Mucosa of rectum (tissue), 2 donors: ENCODE results near the gene CLEC19A.
"Not testable (repeated sequence)": the region's sequence is repeated elsewhere in the genome, so short reads cannot be mapped to it uniquely, and the experiment has no call there.

ENCODE experiments used
- H3K27ac ChIP-seq, 2 donors: one replicate each; pipeline ENCODE4 v1.7.0; 2013; ENCODE audit warnings: inconsistent platforms in 2 of 2, low read depth in 2 of 2, low read length in 2 of 2
- H3K27me3 ChIP-seq, 2 donors: one replicate each; pipeline ENCODE4 v1.7.0; 2013; ENCODE audit warnings: low read length in 2 of 2; ENCODE audit not compliant: control insufficient read depth in 2 of 2, insufficient read depth in 2 of 2
- H3K36me3 ChIP-seq, 2 donors: one replicate each; pipeline ENCODE4 v1.7.0; 2013; ENCODE audit warnings: low read length in 2 of 2; ENCODE audit not compliant: control insufficient read depth in 2 of 2, insufficient read depth in 2 of 2
- H3K4me1 ChIP-seq, 2 donors: one replicate each; pipeline ENCODE4 v1.7.0; 2013; ENCODE audit warnings: low read length in 2 of 2, mild to moderate bottlenecking in 1 of 2; ENCODE audit not compliant: control insufficient read depth in 2 of 2, insufficient read depth in 2 of 2
- H3K4me3 ChIP-seq, 2 donors: one replicate each; pipeline ENCODE4 v1.7.0; 2013; ENCODE audit warnings: low read length in 2 of 2
- H3K9ac ChIP-seq, 2 donors: one replicate each; pipeline ENCODE4 v1.7.0; 2013; ENCODE audit warnings: low read length in 2 of 2, low read depth in 1 of 2, mild to moderate bottlenecking in 1 of 2
- H3K9me3 ChIP-seq, 2 donors: one replicate each; pipeline ENCODE4 v1.7.0; 2013; ENCODE audit warnings: low read length in 2 of 2; ENCODE audit not compliant: control insufficient read depth in 2 of 2
- donor health status: healthy.
- donor health status: Normal muscosa, but diverticular disease.

CLEC19A gene

DNA sequence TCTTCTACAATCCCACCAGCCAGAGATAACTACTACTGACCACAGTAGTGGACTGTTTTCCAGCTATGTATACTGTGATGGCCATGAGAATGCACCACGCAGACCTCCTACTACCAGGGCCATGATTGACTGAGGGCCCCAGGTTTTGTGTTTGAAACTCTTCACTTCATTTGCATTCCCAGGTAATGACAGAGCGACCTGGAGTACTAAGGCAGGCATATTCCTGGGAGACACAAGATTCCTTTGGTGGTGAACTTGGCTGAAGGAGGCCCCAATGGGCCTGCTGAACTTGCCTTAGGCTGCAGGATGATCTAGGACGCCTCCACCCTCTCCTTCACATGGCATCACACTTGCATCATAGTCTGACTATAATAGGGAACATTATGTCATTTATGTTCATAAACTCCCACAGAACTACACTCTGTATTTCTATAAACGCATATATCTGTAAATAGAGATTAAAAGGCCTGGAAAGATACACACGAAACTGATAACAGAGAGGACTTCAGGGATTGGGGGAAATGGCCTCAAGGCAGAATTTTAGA is 30.4 kb downstream of the CLEC19A start:
- Histone ChIP-seq H3K4me3 (no peak overlapping the region), H3K27me3 (no peaks in the 10 kb centered on the region), H3K4me1 (no peaks in the 10 kb centered on the region), H3K9me3 (no peaks in the 10 kb centered on the region), H3K36me3 (no peaks in the 10 kb centered on the region), H3K9ac (no peak overlapping the region), H3K27ac (no peak overlapping the region)

DNA sequence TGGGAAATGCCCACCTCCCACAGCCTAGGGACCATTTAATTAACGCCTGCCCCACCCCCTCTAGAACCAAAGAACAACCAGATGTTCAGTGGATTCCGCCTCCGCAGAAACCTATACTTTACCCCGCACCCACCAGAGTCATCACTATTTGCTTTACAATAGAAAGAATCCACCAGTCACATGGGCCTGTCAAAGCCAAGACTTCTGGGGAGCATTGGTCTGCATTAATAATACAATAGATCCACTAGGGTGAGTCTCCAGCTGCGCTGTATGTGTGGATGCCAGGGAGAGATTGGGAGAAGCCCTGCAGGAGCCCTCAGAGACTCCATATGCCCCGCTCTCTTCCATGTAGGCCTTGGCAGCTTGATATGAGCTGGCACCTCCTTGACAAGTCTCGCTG is 31.3 kb downstream of the CLEC19A start:
- Histone ChIP-seq H3K9ac (no peak overlapping the region), H3K4me1 (no peaks in the 10 kb centered on the region), H3K9me3 (no peaks in the 10 kb centered on the region), H3K36me3 (no peaks in the 10 kb centered on the region), H3K4me3 (no peak overlapping the region), H3K27me3 (no peaks in the 10 kb centered on the region), H3K27ac (no peak overlapping the region)

DNA sequence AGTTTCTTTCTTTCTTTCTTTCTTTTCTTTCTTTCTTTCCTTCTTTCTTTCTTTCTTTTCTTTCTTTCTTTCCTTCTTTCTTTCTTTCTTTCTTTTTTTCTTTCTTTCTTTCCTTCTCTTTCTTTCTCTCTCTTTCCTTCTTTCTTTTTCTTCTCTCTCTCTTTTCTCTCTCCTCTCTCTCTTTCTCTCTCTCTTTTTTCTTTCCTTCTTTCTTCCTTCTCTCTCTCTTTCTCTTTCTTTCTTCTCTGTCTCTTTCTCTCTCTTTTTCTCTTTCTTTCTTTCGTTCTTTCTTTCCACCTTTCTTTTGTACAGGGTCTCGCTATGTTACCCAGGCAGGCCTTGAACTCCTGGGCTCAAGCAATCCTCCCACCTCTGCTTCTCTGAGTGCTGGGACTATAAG is 35.7 kb downstream of the CLEC19A start:
- not testable (repeated sequence) for H3K36me3 ChIP-seq, H3K27ac ChIP-seq, H3K4me1 ChIP-seq, H3K9ac ChIP-seq, H3K27me3 ChIP-seq, H3K9me3 ChIP-seq, H3K4me3 ChIP-seq

DNA sequence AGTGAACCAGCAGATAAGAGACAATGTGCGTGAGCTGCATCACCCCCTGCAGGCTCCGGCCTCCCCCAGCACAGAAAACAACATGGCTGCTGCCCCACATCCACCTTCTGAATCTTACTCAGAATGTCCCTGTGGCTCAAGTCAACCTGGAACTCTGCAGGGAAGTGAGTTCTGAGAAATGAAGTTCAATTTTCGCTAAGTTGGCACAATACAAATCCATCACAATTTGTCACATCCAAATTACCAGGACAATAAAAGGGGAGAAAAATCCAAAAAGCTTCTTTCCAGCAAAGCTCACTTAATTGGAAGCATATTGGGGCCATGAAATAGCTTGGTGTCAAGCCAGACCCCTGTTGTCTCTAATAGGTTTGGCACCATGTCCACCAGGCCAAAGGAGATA is 38.1 kb downstream of the CLEC19A start:
- H3K9ac ChIP-seq = no peak overlapping the region

DNA sequence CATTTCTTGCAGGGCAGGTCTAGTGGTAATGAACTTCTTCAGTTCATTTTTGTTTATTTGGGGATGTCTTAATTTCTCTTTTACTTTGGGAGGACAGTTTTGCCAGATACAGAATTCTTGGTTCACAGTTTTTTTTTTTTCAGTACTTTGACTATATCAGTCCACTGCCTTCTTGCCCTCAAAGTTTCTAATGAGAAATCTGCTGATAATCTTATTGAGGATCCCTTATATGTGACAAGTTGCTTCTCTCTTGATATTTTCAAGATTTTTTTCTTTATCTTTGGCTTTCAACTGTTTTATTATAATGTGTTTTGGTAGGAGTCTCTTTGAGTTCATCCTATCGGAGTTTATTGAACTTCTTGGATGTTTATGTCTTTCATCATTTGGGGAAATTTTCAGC is 42.8 kb downstream of the CLEC19A start:
- H3K4me3 ChIP-seq = no peak overlapping the region
- no peaks in the 10 kb centered on the region for H3K36me3 ChIP-seq
- H3K9me3 ChIP-seq = no peaks in the 10 kb centered on the region
- no peaks in the 10 kb centered on the region for H3K4me1 ChIP-seq
- H3K27ac ChIP-seq = no peak overlapping the region
- no peak overlapping the region for H3K9ac ChIP-seq
- H3K27me3 ChIP-seq = no peaks in the 10 kb centered on the region

More for the DNA sequence above, 38.1 kb downstream of the CLEC19A start:
- H3K9me3 ChIP-seq = no peaks in the 10 kb centered on the region
- no peaks in the 10 kb centered on the region for H3K4me1 ChIP-seq
- no peak overlapping the region for H3K4me3 ChIP-seq
- no peak overlapping the region for H3K27ac ChIP-seq
- H3K27me3 ChIP-seq = no peaks in the 10 kb centered on the region
- no peaks in the 10 kb centered on the region for H3K36me3 ChIP-seq

DNA sequence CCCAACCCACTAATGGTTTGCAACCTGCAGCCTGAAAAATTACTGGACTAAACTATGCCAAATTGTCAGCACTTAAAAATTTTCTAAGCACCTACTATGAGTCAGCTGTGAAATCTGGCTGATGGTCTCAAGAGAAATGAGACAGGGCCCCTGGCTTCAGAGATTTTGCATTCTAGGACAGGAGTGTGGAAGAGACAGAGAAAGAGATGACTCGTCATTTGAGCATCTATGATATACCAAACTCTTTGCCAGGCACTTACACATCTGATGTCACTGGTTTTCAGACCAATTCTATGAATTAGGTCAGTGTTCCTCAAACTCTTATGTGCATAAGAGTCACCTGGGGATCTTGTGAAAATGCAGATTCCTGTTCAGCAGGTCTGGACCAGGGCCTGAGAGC is 44.4 kb downstream of the CLEC19A start:
- Histone ChIP-seq H3K9ac (no peak overlapping the region), H3K36me3 (no peaks in the 10 kb centered on the region), H3K27ac (no peak overlapping the region), H3K4me1 (no peaks in the 10 kb centered on the region), H3K4me3 (no peak overlapping the region), H3K9me3 (no peaks in the 10 kb centered on the region), H3K27me3 (no peaks in the 10 kb centered on the region)

DNA sequence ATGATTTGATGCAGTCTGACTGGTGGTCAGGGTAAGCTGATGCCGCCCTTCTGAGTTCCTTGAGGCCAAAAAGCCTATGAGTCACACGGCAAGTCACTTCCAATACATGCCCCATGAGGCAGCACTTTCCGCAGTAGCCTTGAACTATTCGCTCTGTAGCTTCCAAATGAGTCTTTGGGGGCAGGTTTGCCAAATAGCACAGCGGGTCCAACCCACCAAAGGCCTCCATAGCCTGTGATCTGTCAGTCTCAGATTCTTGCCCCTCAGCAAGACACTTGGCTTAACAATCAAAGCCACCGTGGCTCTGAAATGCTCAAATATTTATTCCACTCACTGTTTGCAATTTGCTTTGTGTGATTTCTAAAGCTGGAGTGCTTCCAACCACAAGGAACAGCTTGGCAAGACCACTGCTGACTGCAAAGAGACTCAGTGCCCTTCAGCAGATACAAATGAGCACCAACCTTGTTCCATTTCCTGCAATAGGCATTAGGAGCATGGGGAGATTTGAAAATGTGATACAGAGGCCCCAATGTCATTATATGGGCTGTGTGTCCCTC is 45.4 kb downstream of the CLEC19A start:
- Histone ChIP-seq H3K27ac (no peak overlapping the region), H3K36me3 (no peaks in the 10 kb centered on the region), H3K9ac (no peak overlapping the region), H3K27me3 (no peaks in the 10 kb centered on the region), H3K4me3 (no peak overlapping the region), H3K9me3 (no peaks in the 10 kb centered on the region), H3K4me1 (no peaks in the 10 kb centered on the region)

DNA sequence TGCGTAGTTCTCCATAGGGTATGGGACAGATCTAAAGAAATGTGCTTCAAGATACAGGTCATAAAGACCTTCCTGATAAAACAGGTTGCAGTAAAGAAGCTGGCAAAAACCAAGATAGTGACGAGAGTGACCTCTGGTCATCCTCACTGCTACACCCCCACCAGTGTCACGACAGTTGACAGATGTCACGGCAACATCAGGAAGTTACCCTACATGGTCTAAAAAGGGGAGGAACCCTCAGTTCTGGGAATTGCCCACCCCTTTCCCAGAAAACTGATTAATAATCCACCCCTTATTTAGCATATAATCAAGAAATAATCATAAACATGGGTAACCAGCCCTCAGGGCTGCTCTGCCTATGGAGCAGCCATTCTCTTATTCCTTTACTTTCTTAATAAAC is 46.3 kb downstream of the CLEC19A start:
- Histone ChIP-seq H3K9ac (no peak overlapping the region), H3K4me3 (no peak overlapping the region), H3K27ac (no peak overlapping the region), H3K27me3 (no peaks in the 10 kb centered on the region), H3K9me3 (no peaks in the 10 kb centered on the region), H3K36me3 (no peaks in the 10 kb centered on the region), H3K4me1 (no peaks in the 10 kb centered on the region)

DNA sequence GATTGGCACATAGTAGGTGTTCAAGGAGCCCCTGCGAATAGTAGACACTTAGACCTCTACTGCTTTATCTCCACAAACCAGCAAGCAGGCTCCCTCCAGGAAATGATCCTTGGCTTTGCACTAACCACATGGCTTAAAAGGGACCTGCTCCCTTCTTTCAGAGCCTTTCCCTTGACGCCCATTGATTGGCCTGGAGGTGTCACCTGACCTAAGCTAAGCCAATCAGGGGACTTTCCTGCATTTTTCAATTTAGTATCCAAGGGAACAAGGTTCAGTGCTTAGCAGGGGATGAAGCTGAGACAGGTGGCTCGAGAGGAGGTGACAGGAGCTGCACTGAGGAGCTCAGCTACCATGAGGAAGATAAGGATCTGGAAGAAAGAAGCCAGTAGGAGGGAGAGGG is 52.8 kb downstream of the CLEC19A start:
- Histone ChIP-seq H3K27me3 (no peaks in the 10 kb centered on the region), H3K9me3 (no peaks in the 10 kb centered on the region), H3K36me3 (no peaks in the 10 kb centered on the region), H3K4me3 (no peak overlapping the region), H3K4me1 (no peaks in the 10 kb centered on the region), H3K27ac (no peak overlapping the region), H3K9ac (no peak overlapping the region)

DNA sequence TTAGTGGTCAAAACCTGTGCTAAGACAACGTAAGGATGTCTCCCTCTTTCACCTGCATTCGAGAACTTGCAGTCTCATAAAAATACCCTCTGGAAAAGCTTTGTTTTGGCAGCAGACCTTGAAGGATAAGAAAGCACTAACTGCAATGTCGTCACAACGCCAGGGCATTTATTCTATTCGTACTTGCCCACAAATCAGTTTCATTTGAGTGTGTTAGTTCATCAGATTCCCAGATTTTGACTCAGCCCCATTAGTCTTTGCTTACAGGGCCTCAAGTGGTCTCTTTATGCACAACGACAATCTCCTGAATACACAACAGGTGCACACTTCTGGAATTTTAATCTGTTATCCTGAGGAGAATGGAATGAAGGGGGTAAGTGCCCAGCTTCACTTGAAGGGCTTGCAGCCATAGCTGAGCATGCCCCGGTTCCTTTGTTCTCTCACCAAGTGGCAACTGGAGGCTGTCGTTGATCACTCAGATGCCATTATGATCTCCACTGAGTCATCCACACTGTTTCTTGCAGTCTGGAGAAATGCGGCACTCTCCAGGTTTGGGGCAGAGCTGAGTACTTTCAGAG is 58.8 kb downstream of the CLEC19A start:
- Histone ChIP-seq H3K27ac (no peak overlapping the region), H3K27me3 (peaks cover 0 to 3% of the 10 kb centered on the region in 2 donors), H3K9me3 (no peaks in the 10 kb centered on the region)

More for the DNA sequence above, 58.8 kb downstream of the CLEC19A start:
- Histone ChIP-seq H3K36me3 (no peaks in the 10 kb centered on the region), H3K4me1 (no peaks in the 10 kb centered on the region), H3K4me3 (no peak overlapping the region), H3K9ac (no peak overlapping the region)
